Fibroblast of mammary gland (primary cell): Measurements from ENCODE around the gene USP11.

Source experiments
- DNase-seq: peaks from one replicate; pipeline ENCODE4 v3.0.0-alpha.2; 2010; ENCODE audit warnings: low read depth
- H3K4me3 ChIP-seq: 2 replicates; pipeline ENCODE4 v1.5.1; 2011; ENCODE audit warnings: low read depth, mild to moderate bottlenecking, low read length, moderate library complexity; ENCODE audit not compliant: control insufficient read depth
- CTCF ChIP-seq: conservative IDR thresholded peaks from 2 replicates; pipeline ENCODE4 v1.5.1; 2011; ENCODE audit warnings: low read depth, low read length, inconsistent platforms; ENCODE audit not compliant: control insufficient read depth, insufficient read depth

Gene USP11

DNA sequence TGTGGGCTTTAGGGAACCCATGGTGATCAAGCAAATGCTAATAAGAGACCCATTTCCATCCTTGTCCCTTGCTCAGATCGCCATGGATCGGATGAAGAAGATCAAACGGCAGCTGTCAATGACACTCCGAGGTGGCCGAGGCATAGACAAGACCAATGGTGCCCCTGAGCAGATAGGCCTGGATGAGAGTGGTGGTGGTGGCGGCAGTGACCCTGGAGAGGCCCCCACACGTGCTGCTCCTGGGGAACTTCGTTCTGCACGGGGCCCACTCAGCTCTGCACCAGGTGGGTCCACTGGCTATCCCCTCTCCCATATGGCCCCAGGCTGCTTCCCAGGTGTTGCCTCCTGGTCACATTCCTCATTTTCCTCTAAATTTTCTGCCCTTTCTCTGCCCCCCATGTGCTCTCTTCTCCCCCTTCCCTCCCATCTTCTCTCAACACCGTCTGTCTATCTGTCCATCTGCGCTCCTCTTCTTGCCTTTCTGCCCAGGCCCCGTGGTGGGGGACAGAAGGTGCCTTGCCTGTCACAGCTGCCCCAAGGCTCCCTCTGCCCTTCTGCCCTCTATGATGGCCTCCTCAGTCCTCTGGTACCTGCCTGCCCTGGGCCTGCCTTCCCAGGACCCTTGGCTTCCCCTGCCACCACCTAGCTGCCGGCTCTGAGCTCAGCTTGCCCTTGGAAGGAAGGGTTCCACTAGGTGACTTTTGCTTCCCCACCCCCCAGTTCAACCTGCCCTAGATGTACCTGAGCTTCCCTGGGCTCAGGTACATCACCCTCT is 9.1 kb upstream of the USP11 start:
- no peak overlapping the region for H3K4me3 ChIP-seq
- TF ChIP-seq CTCF = no peak
- no peak for DNase-seq

- no peak for TF ChIP-seq CTCF
- no peak for DNase-seq
- H3K4me3 ChIP-seq = no peak overlapping the region
Observed at GRCh38 chrX:47224266-47224895, 8.4 kb upstream of the USP11 start.

DNA sequence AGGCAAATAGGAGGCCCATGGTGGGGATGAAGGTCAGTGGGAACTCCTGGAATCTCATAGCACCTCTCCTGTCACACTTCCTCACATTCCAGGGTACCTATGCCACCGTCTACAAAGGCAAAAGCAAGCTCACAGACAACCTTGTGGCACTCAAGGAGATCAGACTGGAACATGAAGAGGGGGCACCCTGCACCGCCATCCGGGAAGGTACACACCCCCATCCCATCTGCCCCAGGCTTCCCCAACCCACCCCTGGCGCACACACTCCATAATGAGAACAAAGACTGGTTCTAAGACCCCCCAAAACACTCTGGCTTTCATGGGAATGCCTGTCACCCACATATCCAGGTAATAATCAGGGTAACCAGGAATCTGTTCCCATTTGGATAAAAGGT is 7.9 kb upstream of the USP11 start:
- DNase-seq = no peak
- H3K4me3 ChIP-seq = no peak overlapping the region
- no peak for TF ChIP-seq CTCF

DNA sequence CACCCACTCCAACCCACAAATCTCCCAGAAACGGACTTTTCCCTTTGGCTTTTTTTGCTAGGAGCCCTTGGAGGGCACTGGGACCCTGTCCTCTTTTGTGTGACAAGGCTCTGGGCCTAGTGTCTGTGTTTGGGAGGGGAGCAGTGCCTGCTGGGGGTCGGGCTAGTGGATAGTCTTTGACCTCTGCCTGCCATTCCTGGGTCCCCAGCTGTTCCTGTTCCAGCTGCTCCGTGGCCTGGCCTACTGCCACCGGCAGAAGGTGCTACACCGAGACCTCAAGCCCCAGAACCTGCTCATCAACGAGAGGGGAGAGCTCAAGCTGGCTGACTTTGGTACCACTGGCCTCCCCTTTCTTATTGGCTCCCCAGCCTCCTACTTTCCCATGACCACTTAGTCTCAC is 6.7 kb upstream of the USP11 start:
- DNase-seq = no peak
- TF ChIP-seq CTCF = no peak
- H3K4me3 ChIP-seq = no peak overlapping the region

- H3K4me3 ChIP-seq = no peak overlapping the region
- DNase-seq = no peak
- no peak for TF ChIP-seq CTCF
Observed at GRCh38 chrX:47226531-47227333, 6.1 kb upstream of the USP11 start.

GRCh38 chrX:47227334-47227583 is 5.5 kb upstream of the USP11 start:
- TF ChIP-seq CTCF = no peak
- no peak overlapping the region for H3K4me3 ChIP-seq
- DNase-seq = no peak
